Neuronal stem cell (in vitro differentiated cells): Measurements from ENCODE around the gene RARB.

Source experiments
- DNase-seq: peaks from one replicate; pipeline ENCODE4 v3.0.0-alpha.2; 2013; ENCODE audit warnings: low spot score
- H2AFZ ChIP-seq: one replicate; pipeline ENCODE4 v1.6.1; 2013; ENCODE audit warnings: mild to moderate bottlenecking, low read length, inconsistent platforms
- H2AK5ac ChIP-seq: 2 replicates; pipeline ENCODE4 v1.6.1; 2013; ENCODE audit warnings: low read depth, mild to moderate bottlenecking, inconsistent platforms, low read length, moderate library complexity, mixed read lengths
- H2BK120ac ChIP-seq: 2 replicates; pipeline ENCODE4 v1.6.1; 2013; ENCODE audit warnings: low read depth, mild to moderate bottlenecking, inconsistent platforms, low read length, moderate library complexity, mixed read lengths
- H2BK12ac ChIP-seq: one replicate; pipeline ENCODE4 v1.6.1; 2013; ENCODE audit warnings: low read length, inconsistent platforms
- H2BK15ac ChIP-seq: 2 replicates; pipeline ENCODE4 v1.6.1; 2013; ENCODE audit warnings: mild to moderate bottlenecking, low read length, inconsistent platforms, mixed read lengths
- H2BK5ac ChIP-seq: one replicate; pipeline ENCODE4 v1.6.1; 2013; ENCODE audit warnings: inconsistent platforms, mild to moderate bottlenecking, low read length, moderate library complexity
- H3K14ac ChIP-seq: one replicate; pipeline ENCODE4 v1.6.1; 2013; ENCODE audit warnings: low read length, inconsistent platforms
- H3K18ac ChIP-seq: 2 replicates; pipeline ENCODE4 v1.6.1; 2013; ENCODE audit warnings: low read length, inconsistent platforms
- H3K23ac ChIP-seq: 2 replicates; pipeline ENCODE4 v1.6.1; 2013; ENCODE audit warnings: low read depth, mild to moderate bottlenecking, mixed read lengths, low read length, inconsistent platforms; ENCODE audit not compliant: poor library complexity
- H3K27ac ChIP-seq: replicated peaks from 3 replicates; pipeline ENCODE4 v1.5.1; 2013; ENCODE audit warnings: low read length, inconsistent platforms
- H3K27me3 ChIP-seq, 3 experiments: 2 replicates each; pipeline ENCODE4 v1.6.1; 2013; ENCODE audit warnings: low read length in 3 of 3, mild to moderate bottlenecking in 2 of 3, inconsistent platforms in 1 of 3, low read depth in 1 of 3, mixed read lengths in 1 of 3, moderate library complexity in 1 of 3; ENCODE audit not compliant: control insufficient read depth in 3 of 3, insufficient read depth in 3 of 3
- H3K36me3 ChIP-seq, 2 donors: replicated peaks in 1 of 2; 2 replicates each; pipeline ENCODE4 v1.6.1; 2013; ENCODE audit warnings: low read length in 2 of 2; ENCODE audit not compliant: control insufficient read depth in 2 of 2, insufficient read depth in 2 of 2
- H3K4ac ChIP-seq: 2 replicates; pipeline ENCODE4 v1.6.1; 2013; ENCODE audit warnings: inconsistent platforms, mild to moderate bottlenecking, low read length, moderate library complexity
- H3K4me1 ChIP-seq, 2 donors: 1 replicate in 1 of 2; 2 replicates in 1 of 2; pipeline ENCODE4 v1.6.1; 2013; ENCODE audit warnings: low read length in 2 of 2, low read depth in 1 of 2; ENCODE audit not compliant: control insufficient read depth in 2 of 2, insufficient read depth in 1 of 2
- H3K4me2 ChIP-seq: one replicate; pipeline ENCODE4 v1.6.1; 2013; ENCODE audit warnings: mild to moderate bottlenecking, low read length, inconsistent platforms; ENCODE audit not compliant: insufficient read depth, poor library complexity, severe bottlenecking
- H3K4me3 ChIP-seq, 2 donors: 2 replicates each; pipeline ENCODE4 v1.5.1; 2013; ENCODE audit warnings: low read length in 2 of 2, mild to moderate bottlenecking in 2 of 2, inconsistent platforms in 1 of 2, moderate library complexity in 1 of 2
- H3K79me1 ChIP-seq: one replicate; pipeline ENCODE4 v1.6.1; 2013; ENCODE audit warnings: low read depth, mild to moderate bottlenecking, inconsistent platforms, low read length, moderate library complexity
- H3K9ac ChIP-seq: one replicate; pipeline ENCODE4 v1.6.1; 2013; ENCODE audit warnings: mild to moderate bottlenecking, low read depth, low read length, inconsistent platforms; ENCODE audit not compliant: poor library complexity
- H3K9me3 ChIP-seq, 2 donors: replicated peaks in 1 of 2; 2 replicates each; pipeline versions ENCODE3 to v1.6.1; 2013; ENCODE audit warnings: low read length in 2 of 2, mild to moderate bottlenecking in 2 of 2, inconsistent platforms in 1 of 2, low read depth in 1 of 2, mixed read lengths in 1 of 2, moderate library complexity in 1 of 2; ENCODE audit not compliant: control insufficient read depth in 2 of 2, insufficient read depth in 1 of 2
- H4K8ac ChIP-seq: one replicate; pipeline ENCODE4 v1.6.1; 2013; ENCODE audit warnings: low read depth, mild to moderate bottlenecking, inconsistent platforms, low read length, moderate library complexity
- H4K91ac ChIP-seq: one replicate; pipeline ENCODE4 v1.6.1; 2013; ENCODE audit warnings: low read length, low read depth, mild to moderate bottlenecking, inconsistent platforms; ENCODE audit not compliant: poor library complexity
- WGBS, 2 donors: extraction: QIAGEN DNeasy Blood & Tissue Kit; methylation state at CpG; one replicate each; pipeline ENCODE4 v1.1.7; 2013; ENCODE audit warnings: missing lambda C conversion rate in 2 of 2, mixed read lengths in 1 of 2; ENCODE audit not compliant: insufficient read length in 2 of 2, insufficient replicate concordance in 1 of 2; ENCODE audit errors: extremely low coverage in 2 of 2; 5-methylcytosine and 5-hydroxymethylcytosine counted together

Gene RARB

DNA sequence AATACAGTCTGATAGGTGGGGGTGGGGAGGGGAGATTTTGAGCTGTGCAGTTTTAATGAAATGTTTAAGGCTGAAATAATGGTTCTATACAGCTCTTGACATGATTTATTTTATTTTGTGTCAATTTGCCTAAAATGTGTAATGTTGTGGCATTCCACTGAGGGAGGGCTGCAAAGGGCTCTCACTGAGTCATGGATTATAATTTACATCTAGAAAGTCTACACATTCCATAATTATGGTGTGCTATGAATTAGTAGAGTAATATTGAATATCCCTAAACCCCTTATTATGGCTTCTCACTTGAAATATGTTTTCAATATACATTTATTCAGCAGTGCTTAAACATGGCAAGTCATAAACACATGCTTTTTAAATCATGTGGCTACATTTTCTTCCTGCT, 103.9 kb downstream of the RARB start:
- no peak overlapping the region for H2BK12ac ChIP-seq
- H4K91ac ChIP-seq = no peak overlapping the region
- no peak overlapping the region for H3K18ac ChIP-seq
- H2BK15ac ChIP-seq = no peak overlapping the region
- H3K23ac ChIP-seq = no peak overlapping the region
- H2AFZ ChIP-seq = no peak overlapping the region
- H2BK5ac ChIP-seq = no peak overlapping the region
- no peaks in the 10 kb centered on the region for H3K79me1 ChIP-seq
- H3K36me3 ChIP-seq = no peaks in the 10 kb centered on the region
- no peak overlapping the region for H3K4ac ChIP-seq
- H2BK120ac ChIP-seq = no peak overlapping the region
- no peak for DNase-seq
- no peak overlapping the region for H4K8ac ChIP-seq
- peaks cover 3 to 9% of the 10 kb centered on the region in 2 donors for H3K9me3 ChIP-seq
- H3K27me3 ChIP-seq = no peaks in the 10 kb centered on the region
- H3K4me1 ChIP-seq = peaks cover 0 to 7% of the 10 kb centered on the region in 2 donors
- H3K4me2 ChIP-seq = no peak overlapping the region
- H3K4me3 ChIP-seq = no peak overlapping the region
- H3K14ac ChIP-seq = no peak overlapping the region
- H3K27ac ChIP-seq = no peak overlapping the region
- H3K9ac ChIP-seq = no peak overlapping the region
- H2AK5ac ChIP-seq = no peak overlapping the region

DNA sequence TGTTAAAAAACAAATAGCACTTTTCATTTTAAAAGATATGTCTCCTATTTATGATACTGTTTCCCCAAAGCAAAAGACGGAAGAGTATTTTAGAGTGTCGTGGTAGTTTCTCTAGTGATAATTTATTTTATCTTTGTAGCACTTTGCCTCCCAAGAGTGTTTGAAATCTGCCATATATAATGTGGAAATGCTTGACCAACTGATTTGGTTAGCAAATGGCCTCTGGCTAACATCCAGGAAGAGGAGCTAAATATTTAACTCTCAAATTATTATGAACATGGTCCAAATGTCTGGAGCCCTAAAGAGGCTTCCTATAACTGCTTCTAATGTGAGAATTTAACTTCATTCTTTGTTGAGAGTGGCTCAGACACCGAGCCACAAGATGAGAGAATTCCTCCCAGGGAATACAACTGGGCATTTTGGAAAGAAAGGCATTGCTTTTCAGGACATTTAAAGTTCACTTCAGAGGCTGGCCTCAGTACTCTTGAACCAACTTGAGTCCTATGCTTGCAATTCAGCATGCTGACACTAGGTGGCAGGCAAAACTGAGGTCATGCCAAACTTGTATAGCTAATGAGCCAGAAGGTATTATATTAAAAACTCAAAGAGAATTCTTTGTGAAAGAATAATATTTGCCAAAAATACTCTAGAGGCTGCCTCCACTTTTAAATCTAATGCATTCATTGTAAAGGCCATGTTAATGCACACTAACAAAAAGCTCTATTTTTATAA, 104.5 kb downstream of the RARB start:
- peaks cover 3 to 9% of the 10 kb centered on the region in 2 donors for H3K9me3 ChIP-seq
- no peak overlapping the region for H2AK5ac ChIP-seq
- no peaks in the 10 kb centered on the region for H3K79me1 ChIP-seq
- no peak overlapping the region for H4K91ac ChIP-seq
- H2BK5ac ChIP-seq = no peak overlapping the region
- H2BK12ac ChIP-seq = no peak overlapping the region
- H3K4me1 ChIP-seq = peaks cover 0 to 7% of the 10 kb centered on the region in 2 donors
- no peak overlapping the region for H2AFZ ChIP-seq
- H3K4me3 ChIP-seq = no peak overlapping the region
- H3K14ac ChIP-seq = no peak overlapping the region
- H4K8ac ChIP-seq = no peak overlapping the region
- no peak overlapping the region for H3K27ac ChIP-seq
- H3K4ac ChIP-seq = no peak overlapping the region
- H3K9ac ChIP-seq = no peak overlapping the region
- no peak overlapping the region for H2BK120ac ChIP-seq
- no peak overlapping the region for H3K4me2 ChIP-seq
- H3K27me3 ChIP-seq = no peaks in the 10 kb centered on the region
- no peak overlapping the region for H3K23ac ChIP-seq
- no CpG with 5 or more reads among the region's 3 CpGs for WGBS, 2 donors
- DNase-seq = no peak
- no peak overlapping the region for H3K18ac ChIP-seq
- H2BK15ac ChIP-seq = no peak overlapping the region
- no peaks in the 10 kb centered on the region for H3K36me3 ChIP-seq

DNA sequence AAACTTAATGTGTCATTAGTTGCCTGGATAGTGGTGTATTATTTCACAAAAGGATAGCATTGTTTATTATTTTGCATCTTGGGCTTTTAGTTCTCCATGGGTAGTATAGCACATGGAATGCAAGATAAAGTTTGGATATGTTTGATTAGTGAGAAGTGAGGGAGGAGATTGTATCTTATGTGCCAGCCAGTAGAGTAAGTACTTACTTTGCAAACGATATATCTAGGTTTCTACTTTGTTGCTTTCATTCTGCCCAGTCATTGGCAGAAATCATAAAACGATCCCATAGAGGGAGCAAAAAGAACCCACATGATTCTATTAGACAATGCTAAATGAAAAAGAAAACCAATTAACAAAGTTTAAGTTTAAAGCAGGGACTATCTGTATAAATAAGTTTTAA, 105.3 kb downstream of the RARB start:
- peaks cover 3 to 9% of the 10 kb centered on the region in 2 donors for H3K9me3 ChIP-seq
- no peak overlapping the region for H4K91ac ChIP-seq
- H3K14ac ChIP-seq = no peak overlapping the region
- H3K36me3 ChIP-seq = no peaks in the 10 kb centered on the region
- no CpG with 5 or more reads among the region's 2 CpGs for WGBS, 2 donors
- no peak overlapping the region for H3K18ac ChIP-seq
- H2BK5ac ChIP-seq = no peak overlapping the region
- H3K4me1 ChIP-seq = peaks cover 0 to under 1% of the 10 kb centered on the region in 2 donors
- H2BK12ac ChIP-seq = no peak overlapping the region
- H2BK15ac ChIP-seq = no peak overlapping the region
- H3K4me3 ChIP-seq = no peak overlapping the region
- H3K4me2 ChIP-seq = no peak overlapping the region
- no peaks in the 10 kb centered on the region for H3K27me3 ChIP-seq
- no peak overlapping the region for H2AFZ ChIP-seq
- DNase-seq = no peak
- no peak overlapping the region for H3K4ac ChIP-seq
- H4K8ac ChIP-seq = no peak overlapping the region
- H3K27ac ChIP-seq = no peak overlapping the region
- no peak overlapping the region for H3K23ac ChIP-seq
- no peak overlapping the region for H2AK5ac ChIP-seq
- no peak overlapping the region for H2BK120ac ChIP-seq
- no peak overlapping the region for H3K9ac ChIP-seq
- no peaks in the 10 kb centered on the region for H3K79me1 ChIP-seq

DNA sequence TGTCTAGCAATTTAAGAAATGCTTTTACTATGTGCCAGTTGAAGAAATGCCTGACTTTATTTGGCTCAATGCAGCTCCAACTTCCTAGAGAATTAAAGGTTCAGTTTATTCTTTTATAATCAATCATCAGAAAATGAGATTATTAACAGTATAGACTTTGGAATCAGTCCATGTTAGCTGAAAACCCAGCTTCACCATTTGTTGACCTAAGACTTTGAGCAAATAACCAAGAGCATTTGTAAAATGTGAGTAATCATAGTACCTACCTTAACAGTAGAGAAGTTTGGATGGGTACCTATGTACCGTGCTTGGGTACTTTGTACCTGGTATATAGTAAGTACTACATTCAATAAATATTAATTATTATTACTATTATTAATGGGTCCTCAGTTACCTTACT, 105.9 kb downstream of the RARB start:
- Histone ChIP-seq H4K8ac (no peak overlapping the region), H3K23ac (no peak overlapping the region), H4K91ac (no peak overlapping the region), H3K36me3 (no peaks in the 10 kb centered on the region), H2BK120ac (no peak overlapping the region), H3K4me2 (no peak overlapping the region), H3K9me3 (peaks cover 3 to 9% of the 10 kb centered on the region in 2 donors), H2BK5ac (no peak overlapping the region), H2AFZ (no peak overlapping the region), H2BK12ac (no peak overlapping the region), H3K4ac (no peak overlapping the region), H3K9ac (no peak overlapping the region), H3K27ac (no peak overlapping the region), H2BK15ac (no peak overlapping the region), H3K4me1 (no peaks in the 10 kb centered on the region), H2AK5ac (no peak overlapping the region), H3K79me1 (no peaks in the 10 kb centered on the region), H3K18ac (no peak overlapping the region), H3K4me3 (no peak overlapping the region), H3K27me3 (no peaks in the 10 kb centered on the region), H3K14ac (no peak overlapping the region)
- no peak for DNase-seq
- WGBS, 2 donors = no CpG with 5 or more reads among the region's 1 CpG
